Stimulated activated CD4-positive, alpha-beta T cell treated with anti-CD3 and anti-CD28 coated beads, Interleukin-2, amount 100 ng/mL, for 4 hours (primary cell): ENCODE data around the gene ENAH.
"Not testable (repeated sequence)": the region's sequence is repeated elsewhere in the genome, so short reads cannot be mapped to it uniquely, and the experiment has no call there.

ENCODE experiments used
- DNase-seq: peaks from one replicate; pipeline ENCODE4 v3.0.0-alpha.2; 2020; ENCODE audit warnings: low read depth

ENAH gene

GRCh38 chr1:225652729-225653462 is at the start of gene ENAH:
Gene ENAH (minus strand): TSS chr1:225653123. CDS start chr1:225652690, 433 bp downstream.
- peak; percentile 39 for DNase-seq

GRCh38 chr1:225700889-225701465 is 48.1 kb upstream of the ENAH start:
- no peak for DNase-seq

- DNase-seq, result no peak
Measured at GRCh38 chr1:225700164-225700821, 47.4 kb upstream of the ENAH start.

- no peak for DNase-seq
Measured at GRCh38 chr1:225699336-225699735, 46.4 kb upstream of the ENAH start.

GRCh38 chr1:225698194-225698593 is 45.3 kb upstream of the ENAH start:
- DNase-seq, result not testable (repeated sequence)

- DNase-seq, result no peak
Measured at GRCh38 chr1:225697428-225697827, 44.5 kb upstream of the ENAH start.

- DNase-seq, result no peak
Measured at GRCh38 chr1:225695578-225696337, 42.8 kb upstream of the ENAH start.

GRCh38 chr1:225694151-225694603 is 41.3 kb upstream of the ENAH start:
- no peak for DNase-seq

- not testable (repeated sequence) for DNase-seq
Measured at GRCh38 chr1:225693697-225694096, 40.8 kb upstream of the ENAH start.

- no peak for DNase-seq
Measured at GRCh38 chr1:225693085-225693696, 40.3 kb upstream of the ENAH start.

- DNase-seq, result no peak
Measured at GRCh38 chr1:225692517-225692879, 39.6 kb upstream of the ENAH start.

- no peak for DNase-seq
Measured at GRCh38 chr1:225691861-225692516, 39.1 kb upstream of the ENAH start.

GRCh38 chr1:225691377-225691776 is 38.5 kb upstream of the ENAH start:
- DNase-seq, result no peak

GRCh38 chr1:225689882-225690459 is 37.0 kb upstream of the ENAH start:
- no peak for DNase-seq

GRCh38 chr1:225688345-225688744 is 35.4 kb upstream of the ENAH start:
- DNase-seq, result no peak

GRCh38 chr1:225685476-225686176 is 32.7 kb upstream of the ENAH start:
- no peak for DNase-seq

GRCh38 chr1:225684741-225685140 is 31.8 kb upstream of the ENAH start:
- DNase-seq, result no peak

GRCh38 chr1:225681231-225681630 is 28.3 kb upstream of the ENAH start:
- DNase-seq, result no peak

GRCh38 chr1:225678545-225678944 is 25.6 kb upstream of the ENAH start:
- no peak for DNase-seq

GRCh38 chr1:225677350-225678124 is 24.6 kb upstream of the ENAH start:
- DNase-seq, result no peak
